Activated CD8-positive, alpha-beta memory T cell treated with anti-CD3 and anti-CD28 coated beads, Interleukin-2, amount 50 U/mL, for 24 hours (primary cell): ENCODE results near the gene FBN1.

Source experiments
- DNase-seq: peaks from one replicate; pipeline ENCODE4 v3.0.0-alpha.2; 2020; ENCODE audit errors: extremely low read depth

Gene FBN1

DNA sequence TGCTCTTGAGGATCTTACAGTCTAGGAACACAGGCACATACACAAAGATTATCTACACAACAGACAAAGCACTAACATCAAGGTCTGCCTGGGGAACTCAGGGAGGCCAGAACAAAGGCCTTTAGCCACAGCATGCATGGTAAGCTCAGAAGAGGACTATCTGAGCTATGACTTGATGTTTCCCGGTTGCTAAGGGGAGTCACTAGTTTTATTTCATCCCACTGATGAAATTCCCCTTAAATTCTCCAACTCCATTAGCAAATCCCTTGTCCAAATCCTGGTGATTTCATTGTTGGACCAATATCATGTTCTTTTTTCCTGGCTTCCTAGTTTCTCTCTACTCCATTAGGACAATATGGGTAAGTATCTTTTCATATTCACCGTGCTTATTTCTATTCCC lies 23.3 kb downstream of the FBN1 start:
- DNase-seq, result no peak

DNA sequence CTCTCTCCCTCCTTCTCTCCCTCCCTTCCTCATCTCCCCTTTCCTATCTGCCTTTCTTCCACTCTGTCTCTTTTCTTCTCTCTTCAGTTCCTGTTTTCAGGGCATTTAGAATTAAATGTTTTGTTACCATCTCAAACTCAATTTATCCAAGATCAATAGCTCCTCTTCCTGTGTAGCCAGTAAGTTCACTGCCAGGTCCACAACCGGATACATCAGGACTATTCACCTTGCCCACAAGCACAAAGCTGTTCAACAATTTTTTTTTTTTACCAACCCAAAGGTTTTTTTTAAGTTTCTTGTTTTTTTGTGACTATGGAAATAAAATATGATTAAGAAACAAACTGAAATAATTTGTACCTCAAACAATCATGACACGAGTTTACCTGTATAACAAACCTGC lies 26.1 kb downstream of the FBN1 start:
- no peak for DNase-seq

DNA sequence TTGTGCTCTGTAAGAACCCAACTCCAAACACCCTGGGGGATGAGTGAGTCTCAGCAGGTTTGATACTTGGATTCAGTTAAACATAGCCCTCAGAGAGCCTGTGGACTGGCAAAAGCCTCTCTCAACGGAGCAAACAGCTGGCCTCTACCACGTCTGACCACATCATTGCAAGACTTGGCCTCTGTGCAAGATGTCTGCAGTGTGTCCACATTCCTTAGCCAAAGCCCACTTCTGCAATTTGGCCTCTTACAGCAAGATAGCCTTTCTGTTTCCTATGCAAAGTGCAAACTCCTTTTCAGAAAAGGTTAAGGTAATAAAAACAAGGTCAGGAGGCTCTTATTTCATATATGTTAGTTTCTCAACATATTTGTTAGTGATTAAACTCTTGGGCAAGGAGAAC lies 27.9 kb downstream of the FBN1 start:
- no peak for DNase-seq

DNA sequence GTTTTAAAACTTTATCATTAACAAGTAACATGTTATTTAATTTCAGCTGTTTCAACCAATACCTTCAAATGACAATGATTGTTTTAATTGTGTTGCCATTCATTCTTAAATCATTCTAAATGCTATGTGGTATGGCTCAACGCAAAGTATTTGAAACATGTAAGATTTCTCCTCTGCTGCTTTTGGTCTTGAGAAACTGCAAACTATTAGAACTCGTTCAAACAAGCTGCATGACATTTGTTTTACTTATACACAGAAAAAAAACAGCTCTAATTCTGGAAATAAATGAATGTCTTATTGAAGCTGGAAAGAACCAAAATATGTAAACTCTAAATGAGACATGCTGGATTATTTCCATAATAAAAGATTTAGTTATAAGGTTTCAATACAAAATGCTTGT lies 29.3 kb downstream of the FBN1 start:
- no peak for DNase-seq

DNA sequence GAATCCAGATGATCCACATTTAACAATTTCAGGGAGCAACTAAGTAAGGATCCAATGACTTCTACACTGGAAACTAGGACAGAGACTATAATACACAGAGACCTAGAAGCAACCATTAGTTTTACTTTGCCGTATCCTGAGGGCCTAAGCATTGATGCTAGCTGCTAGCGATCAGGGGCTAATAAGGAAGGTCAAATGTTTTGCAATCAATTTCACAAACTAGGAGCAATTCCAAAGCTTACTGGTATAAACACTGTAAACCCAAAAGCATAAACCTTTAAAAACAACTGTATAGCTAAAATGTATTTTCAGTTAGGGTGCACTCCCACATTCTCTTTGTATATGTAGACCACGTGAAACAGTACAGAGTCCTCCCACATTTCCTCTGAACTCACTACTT lies 31.5 kb downstream of the FBN1 start:
- no peak for DNase-seq

DNA sequence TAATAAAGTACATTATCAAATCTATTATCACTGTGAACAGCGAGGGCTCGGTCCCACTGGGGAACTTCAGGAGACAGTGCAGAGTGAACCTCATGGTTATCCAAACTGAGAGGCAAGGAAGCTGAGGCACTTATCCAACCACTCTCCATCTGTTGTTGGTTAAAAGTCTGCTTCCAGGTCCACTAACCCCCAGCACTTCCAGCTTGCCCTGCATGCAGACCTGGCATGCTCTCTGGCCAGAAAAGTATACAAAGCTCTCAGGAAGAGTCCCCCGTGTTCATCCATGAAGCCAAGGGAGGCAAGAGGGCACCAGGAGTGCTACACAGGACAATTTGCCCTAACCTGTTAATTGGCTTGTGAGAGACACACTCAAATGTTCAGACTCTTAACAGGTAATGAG lies 36.0 kb downstream of the FBN1 start:
- no peak for DNase-seq

DNA sequence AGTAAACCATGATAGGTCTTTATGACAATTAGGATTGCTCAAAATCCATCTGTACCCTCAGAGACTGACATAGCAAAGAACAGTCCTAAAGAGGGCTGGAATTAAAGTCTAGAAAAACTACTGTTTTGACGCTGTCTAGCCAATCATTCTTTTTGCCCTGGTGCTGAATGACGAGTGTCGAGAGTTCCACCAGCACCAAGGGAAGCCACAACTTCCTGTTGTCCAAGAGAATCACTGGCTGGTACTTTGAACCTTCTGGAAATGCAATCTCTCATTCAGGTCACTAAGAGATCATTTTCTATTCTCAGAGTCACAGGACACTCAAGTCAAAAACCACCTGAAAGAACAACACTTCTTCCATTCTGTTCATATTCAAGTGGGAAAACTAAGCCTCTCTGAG lies 37.7 kb downstream of the FBN1 start:
- no peak for DNase-seq

DNA sequence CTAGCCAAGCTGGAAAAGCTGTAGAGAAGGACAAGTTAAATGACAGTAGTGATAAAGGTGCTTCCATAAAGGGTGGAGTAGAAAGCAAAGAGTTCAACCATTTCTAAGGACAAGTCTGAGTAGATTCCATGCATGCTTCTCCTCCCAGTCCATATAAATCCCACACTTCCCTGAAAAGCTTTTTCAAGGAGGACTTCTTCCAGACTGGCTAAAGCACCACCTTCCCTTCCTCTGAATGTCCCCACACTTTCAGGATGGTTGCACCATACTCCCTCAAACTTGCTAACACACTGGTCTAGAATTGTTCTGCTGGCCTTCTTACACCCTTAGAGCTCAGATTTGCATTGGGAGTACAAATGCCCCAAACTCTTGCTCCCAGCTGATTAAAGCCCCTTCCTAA lies 40.9 kb downstream of the FBN1 start:
- DNase-seq, result no peak

DNA sequence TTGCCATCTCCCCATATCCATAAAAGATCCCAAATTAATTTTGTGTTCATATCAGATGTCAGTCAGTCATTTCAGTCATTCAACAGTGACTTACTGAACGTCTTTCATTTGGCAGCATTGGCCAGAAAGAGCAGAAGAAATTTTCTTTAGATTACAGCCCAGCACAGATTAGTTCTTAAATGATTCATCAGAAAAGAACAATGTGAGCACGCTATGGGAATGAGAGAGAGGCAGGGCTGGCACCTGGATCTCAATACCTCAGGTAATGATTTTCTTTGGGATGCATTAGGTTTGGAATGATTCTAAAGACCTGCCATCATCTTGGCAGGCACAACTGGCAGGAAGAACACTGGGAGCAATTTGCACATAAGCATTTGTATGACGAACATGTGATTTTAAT lies 41.6 kb downstream of the FBN1 start:
- DNase-seq, result no peak

DNA sequence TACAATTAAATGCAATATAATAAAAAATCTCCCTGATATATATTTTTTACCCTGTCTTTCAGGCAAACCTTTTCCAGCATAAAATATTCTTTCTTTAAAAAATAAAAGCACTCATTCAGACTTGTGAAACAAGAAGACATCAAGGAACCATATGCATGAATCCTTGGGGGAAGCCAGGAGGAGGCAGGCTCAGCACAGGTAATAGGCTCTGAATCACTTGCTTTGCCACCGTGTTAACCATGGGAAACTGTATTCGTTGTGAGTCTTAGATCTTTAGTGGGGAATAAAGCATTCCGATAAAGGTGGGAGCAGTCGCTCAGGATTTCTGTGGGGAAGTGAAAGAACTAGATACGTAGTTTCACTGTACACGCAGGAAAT lies 42.4 kb downstream of the FBN1 start:
- no peak for DNase-seq

DNA sequence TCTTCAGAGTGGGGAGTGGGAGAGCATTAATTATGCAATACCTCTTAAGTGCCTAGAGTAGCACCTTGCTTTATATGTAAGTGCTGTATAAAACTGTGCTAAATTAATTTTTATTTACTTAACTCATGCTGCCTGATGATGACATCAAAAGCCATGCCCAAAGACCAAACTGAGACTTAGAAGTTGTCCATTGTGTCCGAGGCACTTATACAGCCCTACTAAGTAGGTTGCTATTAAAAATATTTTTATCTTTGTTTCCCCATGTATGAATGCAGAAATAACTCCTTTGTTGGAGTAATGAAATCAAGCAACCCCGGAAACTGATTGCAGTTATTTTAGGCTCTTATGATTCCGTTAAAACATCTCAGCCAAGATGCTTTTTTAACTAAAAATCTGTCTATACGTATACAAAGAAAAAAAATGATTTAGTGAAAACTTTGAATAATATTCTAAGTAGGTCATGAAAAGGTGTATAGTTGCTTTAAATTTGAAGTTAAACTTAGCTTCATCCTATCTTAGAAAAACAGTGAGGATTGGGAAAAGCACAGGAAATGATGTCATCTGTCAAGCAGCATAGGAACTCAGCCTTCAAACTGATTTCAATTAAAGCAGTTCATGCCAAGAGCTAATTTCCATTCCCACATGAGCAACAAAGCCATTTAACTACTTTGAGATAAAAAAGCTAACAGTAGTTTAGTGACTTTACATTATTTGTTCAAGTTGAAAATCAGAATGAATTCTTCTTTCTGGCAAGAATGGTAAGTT lies 43.0 kb downstream of the FBN1 start:
- DNase-seq, result no peak

DNA sequence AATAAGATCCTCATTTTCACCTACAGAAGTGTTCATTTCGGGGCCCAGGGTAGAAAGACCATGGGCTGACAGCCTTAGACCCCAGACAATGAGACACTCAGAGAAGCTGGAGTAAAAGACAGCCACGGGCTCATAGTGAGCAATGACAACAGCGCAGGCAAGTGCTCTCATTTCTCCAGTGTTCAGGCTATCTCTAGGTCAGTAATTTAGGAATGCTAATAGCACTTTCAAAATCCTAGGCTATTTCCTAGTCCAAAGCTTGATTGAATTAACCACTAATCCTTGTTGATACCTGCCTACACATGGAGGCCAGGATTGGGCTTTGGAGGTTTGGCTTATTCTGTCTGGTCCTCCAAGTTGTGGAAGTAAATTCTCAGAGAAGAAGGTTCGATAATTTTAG lies 44.4 kb downstream of the FBN1 start:
- no peak for DNase-seq

DNA sequence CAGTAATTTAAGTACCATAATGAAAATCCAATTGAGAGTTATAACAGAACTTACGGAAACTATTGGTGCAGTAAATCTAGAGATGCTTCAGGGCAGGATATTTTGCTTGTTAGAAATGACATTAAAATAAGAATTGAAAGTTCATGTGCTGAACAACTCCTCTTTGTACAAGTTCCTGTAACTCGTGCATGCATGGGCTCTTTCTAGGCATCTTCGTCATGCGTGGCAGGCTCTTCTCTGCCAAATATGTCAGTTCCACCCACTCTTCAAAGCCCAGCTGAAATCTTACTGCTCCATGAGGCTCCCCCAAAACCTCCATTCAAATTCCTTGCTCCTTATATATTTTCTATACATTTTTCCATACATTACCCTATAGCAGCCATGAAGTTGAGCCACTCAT lies 48.7 kb downstream of the FBN1 start:
- no peak for DNase-seq

DNA sequence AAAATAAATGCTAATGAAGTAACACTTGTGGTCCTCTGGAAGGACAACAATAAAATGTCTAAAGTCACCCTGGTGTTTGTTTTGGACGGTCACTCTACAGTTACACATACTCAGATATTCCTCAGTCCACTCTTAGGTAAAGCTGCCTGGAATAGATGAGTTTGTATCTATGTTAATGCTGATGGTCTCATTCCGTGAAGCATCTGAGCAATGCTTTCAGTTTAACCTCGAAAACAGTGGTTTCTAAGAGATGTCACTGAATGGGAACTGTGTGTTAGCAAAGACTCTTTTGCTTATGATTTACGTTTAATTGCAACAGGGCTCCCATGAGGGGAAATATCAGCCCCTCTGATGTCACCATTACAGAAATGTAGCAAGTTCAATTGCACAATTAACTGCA lies 49.1 kb downstream of the FBN1 start:
- DNase-seq, result no peak

DNA sequence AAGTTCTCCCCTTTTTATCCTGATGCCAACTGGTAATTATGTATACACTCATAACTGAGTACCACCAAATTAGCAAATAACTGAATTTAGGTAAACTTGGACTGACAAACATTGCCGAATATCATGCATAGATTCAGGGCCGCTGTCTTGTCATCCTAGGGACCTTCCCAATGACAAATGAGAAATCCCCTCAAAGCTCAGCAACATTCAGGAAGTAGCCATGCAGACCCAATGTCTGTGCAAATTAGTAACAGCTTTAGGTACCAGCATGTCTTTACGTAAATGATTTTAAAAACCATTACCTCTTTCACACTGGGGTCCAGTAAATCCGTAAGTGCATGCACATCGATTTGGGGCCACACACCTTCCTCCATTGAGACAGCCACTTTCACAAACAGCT lies 49.5 kb downstream of the FBN1 start:
- DNase-seq, result no peak

DNA sequence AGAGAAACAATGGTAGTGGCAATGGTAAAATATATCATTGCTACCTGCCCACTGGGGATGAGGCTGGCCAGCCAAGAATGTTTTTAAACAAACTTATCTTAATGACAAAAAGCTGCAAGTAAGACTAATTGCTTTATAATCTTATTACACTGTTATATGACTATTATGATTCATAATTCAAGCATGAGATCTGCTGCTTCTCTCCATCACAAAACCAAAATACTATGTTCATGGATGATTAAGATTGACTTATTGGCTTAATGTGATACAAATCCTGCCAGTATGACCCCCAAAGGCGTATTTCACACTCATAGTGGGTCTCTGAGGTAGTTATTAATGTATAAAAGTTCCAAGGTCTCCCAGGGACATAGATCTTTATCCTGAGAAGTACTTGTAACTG lies 52.6 kb downstream of the FBN1 start:
- DNase-seq, result no peak

DNA sequence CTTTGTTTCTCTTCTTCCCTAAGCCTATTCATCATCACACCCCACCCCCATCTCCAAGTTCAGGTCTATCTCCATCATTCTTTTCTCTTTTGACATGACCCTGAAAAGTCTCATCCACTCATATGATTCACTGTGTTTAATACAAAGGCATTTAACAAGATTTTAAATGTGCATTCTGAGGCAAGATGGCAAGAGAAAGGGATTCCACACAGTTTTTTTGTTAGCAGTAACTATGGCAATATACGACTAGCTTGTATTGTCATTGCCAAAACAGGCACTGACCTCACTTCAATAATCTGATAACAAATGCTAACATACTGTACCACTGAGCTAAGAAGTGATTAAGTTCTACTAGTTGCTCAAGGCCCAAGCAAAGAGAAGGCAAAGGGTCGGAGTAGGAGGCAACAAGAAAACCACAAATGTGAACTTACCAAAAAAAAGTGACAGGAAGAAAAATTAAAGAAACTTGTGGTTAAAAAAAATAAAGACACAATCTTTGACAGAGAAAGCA lies 53.2 kb downstream of the FBN1 start:
- DNase-seq, result no peak

DNA sequence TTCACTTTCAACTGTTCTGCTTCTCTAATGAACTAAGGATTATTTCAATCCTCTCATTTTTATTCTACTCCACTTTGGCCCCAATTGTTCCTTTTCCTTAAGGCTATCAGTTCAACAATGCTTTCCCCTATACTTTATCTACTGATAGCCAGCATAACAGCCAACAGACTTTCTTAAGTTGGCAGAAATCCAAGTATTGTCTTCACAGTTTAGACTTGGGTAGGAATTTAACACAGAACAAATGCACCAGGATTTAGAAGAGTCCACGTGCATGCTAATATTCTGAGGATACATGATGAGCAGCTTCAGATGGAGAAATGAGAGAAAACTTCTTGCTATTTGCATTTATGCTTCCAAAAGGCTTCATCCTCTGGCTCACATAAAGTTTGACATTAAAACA lies 54.8 kb downstream of the FBN1 start:
- no peak for DNase-seq

DNA sequence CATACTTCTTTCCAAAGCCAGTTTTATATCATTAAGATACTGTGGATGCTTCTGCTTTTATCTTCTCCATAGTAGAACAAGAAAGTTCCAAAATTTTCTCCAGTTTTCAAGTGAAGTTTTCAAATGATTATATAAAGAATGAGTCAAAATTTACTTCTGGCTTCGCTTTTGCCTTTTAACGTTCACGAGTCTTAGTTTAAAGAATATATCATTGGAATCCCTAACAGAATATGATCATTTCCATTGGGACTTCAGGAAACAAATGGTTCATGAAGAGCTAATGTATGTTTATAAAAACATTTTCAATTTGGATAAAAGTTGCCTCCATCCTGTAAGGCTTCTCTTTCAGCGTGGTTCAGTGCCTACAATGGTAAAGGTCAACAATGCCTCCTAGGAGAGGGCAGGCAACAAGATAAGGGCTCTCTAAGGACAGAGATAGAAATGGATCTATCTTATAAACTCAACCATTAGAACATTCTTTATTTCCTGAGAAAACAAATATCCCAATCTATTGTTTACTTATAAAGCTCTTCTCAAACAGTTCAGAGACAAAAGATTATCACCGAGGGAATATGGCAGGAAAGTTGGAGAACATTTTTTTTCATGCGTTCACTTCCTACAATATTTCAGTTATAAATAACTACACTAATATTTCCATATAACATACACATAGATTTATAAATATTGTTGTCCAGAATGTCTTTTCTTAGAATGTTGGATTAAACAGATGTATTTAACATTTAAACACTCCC lies 60.5 kb downstream of the FBN1 start:
- DNase-seq, result no peak

DNA sequence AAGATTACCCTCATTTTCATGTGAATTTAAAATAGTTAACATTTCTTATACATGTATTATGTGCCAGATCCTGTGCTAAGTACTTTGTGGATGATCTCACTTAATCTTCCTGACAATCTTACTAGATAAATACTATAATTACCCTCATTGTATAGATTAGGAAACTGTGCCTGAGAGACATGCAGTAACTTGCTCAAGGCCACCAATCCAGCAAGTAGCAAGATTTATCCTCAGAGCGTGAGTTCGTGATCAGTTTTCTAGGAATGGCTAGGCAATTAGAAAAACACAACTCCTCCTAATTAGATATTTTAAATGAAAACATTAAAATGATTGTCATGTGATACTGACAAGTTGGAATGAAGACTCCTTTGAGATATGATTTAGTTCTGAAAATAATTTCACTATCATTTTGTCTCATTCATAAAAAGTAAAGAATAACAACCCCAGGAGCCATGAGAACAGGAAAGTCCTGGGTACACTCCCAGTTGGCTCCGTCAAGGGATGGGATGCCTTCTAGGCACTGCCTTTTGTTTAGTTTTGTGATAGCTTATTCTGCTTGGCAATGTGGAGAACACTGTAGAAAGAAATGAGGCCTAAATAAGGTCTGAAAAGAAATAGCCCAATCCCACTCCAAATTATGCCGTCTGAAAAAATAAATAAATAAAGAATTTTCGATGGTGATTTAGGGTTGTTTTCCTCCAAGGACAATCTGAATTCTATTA lies 61.3 kb downstream of the FBN1 start:
- DNase-seq, result no peak

DNA sequence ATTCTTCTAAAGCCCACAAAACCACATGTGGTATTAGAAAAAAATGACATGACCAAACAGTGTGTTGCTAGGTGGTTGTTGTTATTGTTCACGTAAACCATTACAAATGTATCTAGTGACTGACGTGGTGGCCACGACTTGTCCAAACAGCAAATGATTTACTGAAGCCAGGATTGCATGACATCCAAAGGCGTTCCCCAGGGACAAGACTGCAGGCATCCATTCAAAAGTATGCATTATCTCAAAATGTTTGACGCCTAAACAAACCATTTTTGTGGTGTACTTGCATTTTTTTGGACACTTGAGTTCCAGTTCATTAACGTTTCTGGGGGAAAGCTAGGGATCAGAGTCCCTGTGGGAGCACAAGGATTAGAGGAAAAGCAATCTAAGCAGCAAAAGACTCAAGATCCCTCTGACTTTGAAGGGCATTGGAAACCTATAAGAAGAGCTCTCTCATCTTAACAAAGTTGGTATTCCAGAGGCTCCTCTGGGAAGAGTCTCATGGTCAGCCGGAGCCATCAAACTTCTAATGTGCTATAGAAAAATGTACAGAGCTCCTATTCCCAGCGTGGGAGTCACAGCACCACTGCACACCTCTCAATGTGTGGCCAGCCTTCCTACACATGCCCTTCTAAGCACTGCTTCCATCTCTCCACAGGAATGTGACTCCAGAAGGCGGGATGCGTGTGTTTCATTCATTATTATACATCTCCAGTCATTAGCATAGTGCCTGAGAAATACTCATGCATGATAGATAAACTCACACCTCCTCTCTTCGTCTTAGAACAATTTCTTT lies 62.9 kb downstream of the FBN1 start:
- no peak for DNase-seq

DNA sequence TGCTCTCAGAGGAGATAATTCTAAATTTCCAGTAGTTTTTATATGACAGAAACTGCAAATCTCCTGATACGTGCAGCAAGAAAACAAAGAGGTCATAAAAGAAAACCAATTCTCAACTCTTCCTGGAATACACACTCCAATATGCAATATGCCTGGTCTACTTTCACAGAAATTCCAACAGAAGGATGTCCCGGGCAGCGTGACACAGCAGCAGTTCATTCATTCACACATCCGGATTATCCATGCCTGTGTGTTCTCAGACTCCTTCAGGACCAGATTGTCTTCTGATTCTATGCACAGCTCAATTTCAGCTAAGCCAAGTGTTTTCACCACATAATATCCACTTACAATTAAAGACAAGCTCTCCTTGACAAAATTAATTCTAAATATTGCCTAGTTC lies 64.3 kb downstream of the FBN1 start:
- no peak for DNase-seq
